AG09319 (cell line): ENCODE data around the gene PTPA.

Experiments
- DNase-seq: peaks from one replicate; pipeline ENCODE4 v3.0.0-alpha.2; 2010; ENCODE audit warnings: low read depth; ENCODE audit errors: extremely low read depth
- TF ChIP-seq, protein P1 (sequence below): IDR thresholded peaks from 2 replicates; pipeline ENCODE4 v1.5.1; 2011; ENCODE audit warnings: low read depth, mild to moderate bottlenecking, inconsistent platforms, low read length, moderate library complexity

PTPA gene

DNA sequence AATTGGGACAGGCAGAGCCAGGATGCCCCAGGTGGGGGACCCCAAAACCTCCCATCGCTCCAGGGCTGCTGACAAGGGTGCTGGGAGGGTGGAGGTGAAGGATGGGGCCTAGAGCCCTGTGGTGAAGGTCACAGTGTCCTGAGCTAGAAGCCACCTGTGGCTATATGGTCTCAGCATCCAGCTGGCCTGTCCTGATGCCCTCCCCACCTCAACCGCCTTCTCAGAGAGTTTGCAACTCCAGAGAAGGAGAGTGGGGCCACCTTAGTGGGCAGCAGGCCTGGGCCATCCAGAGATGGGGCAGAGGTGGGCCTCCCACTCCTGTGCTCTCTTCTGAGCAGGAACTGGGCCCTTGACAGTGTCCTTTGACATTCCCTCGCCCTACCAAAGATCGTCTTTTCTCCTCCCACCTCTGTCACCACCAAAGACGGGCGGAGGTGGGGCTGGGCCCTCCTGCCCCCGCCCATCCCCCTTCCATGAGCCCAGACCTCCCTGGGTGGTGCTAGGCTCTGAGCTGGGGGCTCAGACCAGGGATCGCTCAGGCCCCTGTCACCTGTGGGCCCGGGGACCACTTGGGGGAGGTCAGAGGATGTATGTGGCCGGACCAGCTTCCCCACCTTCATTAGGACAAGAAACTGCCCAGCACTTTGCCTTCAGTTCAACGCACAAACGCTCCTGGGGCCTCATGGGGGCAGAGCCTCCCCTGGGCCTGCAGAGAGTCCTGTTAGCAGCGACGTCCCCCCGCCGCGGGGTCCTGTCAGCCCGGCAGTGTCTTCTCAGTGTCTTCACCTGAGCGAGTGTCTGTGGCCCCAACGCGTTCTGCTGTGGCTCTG is 40.3 kb upstream of the PTPA start:
- no peak for DNase-seq
- TF ChIP-seq, protein P1, sequence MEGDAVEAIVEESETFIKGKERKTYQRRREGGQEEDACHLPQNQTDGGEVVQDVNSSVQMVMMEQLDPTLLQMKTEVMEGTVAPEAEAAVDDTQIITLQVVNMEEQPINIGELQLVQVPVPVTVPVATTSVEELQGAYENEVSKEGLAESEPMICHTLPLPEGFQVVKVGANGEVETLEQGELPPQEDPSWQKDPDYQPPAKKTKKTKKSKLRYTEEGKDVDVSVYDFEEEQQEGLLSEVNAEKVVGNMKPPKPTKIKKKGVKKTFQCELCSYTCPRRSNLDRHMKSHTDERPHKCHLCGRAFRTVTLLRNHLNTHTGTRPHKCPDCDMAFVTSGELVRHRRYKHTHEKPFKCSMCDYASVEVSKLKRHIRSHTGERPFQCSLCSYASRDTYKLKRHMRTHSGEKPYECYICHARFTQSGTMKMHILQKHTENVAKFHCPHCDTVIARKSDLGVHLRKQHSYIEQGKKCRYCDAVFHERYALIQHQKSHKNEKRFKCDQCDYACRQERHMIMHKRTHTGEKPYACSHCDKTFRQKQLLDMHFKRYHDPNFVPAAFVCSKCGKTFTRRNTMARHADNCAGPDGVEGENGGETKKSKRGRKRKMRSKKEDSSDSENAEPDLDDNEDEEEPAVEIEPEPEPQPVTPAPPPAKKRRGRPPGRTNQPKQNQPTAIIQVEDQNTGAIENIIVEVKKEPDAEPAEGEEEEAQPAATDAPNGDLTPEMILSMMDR, result no peak

DNA sequence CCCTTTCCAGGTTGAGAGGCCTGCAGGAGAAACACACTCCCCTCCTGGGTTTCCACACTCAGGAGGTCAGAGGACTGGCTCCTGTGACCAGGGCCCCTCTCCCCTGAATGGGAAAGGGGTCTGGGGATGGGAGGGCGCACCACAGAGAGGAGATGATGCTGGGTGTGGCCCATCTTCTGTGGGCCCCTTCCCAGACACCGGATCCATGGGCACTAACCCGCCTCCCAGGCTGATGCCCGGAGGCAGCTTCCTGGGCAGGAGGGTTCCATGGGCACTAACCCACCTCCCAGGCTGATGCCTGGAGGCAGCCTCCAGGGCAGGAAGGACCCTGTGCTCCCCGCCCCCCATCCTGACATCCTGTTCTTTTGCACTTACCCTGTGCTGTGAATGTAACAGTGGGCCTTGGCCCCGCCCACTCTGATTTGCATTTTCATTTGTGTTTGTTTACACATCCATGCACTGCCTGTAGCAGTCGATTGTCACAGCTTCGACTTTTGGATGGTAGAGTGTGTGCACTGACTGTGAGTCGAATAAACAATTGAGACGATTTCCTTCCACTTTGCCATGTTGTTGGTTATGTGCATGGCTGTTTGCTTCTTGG is 39.6 kb upstream of the PTPA start:
- TF ChIP-seq, protein P1, result no peak
- DNase-seq, result no peak

DNA sequence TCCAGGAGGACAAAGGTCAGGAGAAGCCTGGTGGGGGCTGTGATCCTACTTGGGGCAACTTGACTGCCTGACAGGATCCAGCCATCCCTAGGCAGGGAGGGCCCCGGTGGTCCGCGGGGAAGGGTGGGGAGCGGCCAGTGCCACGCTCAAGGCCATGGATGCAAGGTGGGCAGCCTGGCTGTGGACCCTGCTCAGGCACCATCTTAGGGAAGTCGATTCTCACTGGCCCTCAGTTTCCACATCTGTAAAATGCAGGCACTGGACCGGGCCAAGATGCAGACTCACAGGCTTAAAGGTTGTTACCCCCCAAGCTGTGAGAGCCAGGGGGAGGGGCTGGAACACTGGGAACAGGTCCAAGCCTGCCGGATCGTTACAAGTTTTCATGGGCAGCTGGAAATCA is 39.0 kb upstream of the PTPA start:
- TF ChIP-seq, protein P1, result no peak
- no peak for DNase-seq

DNA sequence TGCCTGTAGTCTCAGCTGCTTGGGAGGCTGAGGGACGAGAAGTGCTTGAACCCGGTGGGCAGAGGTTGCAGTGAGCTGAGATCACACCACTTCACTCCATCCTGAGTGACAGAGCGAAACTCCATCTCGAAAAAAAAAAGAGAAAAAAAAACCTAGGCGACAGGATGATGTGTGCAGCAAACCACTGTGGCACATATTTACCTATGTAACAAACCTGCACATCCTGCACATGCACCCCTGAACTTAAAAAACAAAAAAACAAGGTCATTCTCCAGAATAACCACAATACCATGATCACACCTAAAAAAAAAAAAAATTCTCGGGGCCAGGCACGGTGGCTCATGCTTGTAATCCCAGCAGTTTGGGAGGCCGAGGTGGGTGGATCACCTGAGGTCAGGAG is 37.8 kb upstream of the PTPA start:
- no peak for DNase-seq
- TF ChIP-seq, protein P1, result no peak

DNA sequence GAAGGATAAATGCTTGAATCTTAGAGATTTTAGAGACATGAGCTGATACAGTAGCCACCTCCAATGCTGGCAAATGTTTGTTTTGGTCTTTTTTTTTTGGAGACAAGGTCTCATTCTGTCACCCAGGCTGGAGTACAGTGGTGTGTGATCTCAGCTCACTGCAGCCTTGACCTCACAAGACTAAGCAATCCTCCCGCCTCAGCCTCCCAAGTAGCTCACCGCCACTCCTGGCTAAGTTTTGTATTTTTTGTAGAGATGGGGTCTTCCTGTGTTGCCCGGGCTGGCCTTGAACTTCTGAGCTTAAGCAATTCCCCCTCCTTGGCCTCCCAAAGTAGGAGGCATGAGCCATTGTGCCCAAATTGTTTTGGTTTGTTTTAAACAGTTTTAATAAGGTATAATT is 37.1 kb upstream of the PTPA start:
- TF ChIP-seq, protein P1, result no peak
- DNase-seq, result no peak

DNA sequence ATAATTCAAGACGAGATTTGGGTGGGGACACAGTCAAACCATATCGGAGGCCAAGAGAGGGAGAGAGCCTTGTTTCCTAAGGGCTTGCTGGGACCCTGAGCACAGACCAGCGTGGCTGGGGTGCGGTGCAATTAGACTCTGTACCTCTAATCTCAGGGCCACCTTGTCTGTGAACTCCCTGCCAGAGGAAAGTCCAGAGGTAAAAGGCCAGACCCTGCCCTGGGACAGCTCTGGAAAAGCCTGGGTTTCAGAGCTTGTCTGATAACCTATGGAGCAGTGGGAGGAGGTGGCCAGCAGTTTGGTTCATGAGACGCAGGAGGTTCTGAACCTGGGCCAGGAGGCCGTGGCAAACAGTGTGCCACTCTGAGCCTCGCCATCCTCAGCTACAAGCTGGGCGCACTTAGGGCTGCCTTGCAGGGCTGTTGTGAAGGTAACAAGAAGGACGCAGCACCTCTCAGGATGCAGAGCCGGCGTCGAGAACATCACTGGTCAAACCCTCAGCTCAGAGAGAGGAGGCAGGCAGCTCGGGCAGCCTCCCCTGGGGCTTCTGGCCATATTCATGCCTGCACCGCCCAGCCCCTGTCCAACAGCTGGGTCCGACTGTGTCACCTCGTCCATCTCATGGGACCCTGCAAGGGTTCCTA is 35.1 kb upstream of the PTPA start:
- TF ChIP-seq, protein P1, result no peak
- no peak for DNase-seq

DNA sequence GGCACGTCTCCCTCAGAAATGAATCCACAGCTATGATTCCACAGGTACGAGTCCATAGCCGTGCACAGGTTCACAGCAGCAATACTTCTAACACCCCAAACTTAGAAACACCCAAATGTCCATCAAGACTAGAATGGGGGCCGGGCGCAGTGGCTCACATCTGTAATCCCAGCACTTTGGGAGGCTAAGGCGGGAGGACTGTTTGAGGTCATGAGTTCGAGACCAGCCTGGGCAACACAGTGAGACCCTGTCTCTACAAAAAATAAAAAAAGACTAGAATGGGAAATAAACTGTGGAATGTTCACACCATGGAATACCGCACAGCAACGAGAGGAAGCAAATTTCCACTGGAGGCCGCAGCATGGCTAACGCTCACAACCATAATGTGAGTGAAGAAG is 34.6 kb upstream of the PTPA start:
- DNase-seq, result no peak
- TF ChIP-seq, protein P1, result no peak
